GOT3 (cell line): Measurements from ENCODE around the gene RNASE8.
"Not testable (repeated sequence)": the region's sequence is repeated elsewhere in the genome, so short reads cannot be mapped to it uniquely, and the experiment has no call there.

Experiments
- DNase-seq: peaks from one replicate; lab custom pipeline; 2025; ENCODE audit warnings: mixed read lengths; lab: John Stamatoyannopoulos, UW

The RNASE8 gene

GRCh38 chr14:21057803-21058675 lies at the start of gene RNASE8:
Gene RNASE8 (plus strand): TSS chr14:21057822. CDS start chr14:21057893, 71 bp downstream.
- DNase-seq: no peak

- not testable (repeated sequence) for DNase-seq
These were observed 47.9 kb upstream of the RNASE8 start for GRCh38 chr14:21009721-21010120.

GRCh38 chr14:21011136-21011535 lies 46.5 kb upstream of the RNASE8 start:
- DNase-seq: no peak

GRCh38 chr14:21014761-21015190 lies 42.8 kb upstream of the RNASE8 start:
- DNase-seq: no peak

- no peak for DNase-seq
These were observed 42.3 kb upstream of the RNASE8 start for GRCh38 chr14:21015312-21015711.

GRCh38 chr14:21016413-21017190 lies 41.0 kb upstream of the RNASE8 start:
- DNase-seq: no peak

- DNase-seq: no peak
These were observed 39.9 kb upstream of the RNASE8 start for GRCh38 chr14:21017528-21018245.

DNA sequence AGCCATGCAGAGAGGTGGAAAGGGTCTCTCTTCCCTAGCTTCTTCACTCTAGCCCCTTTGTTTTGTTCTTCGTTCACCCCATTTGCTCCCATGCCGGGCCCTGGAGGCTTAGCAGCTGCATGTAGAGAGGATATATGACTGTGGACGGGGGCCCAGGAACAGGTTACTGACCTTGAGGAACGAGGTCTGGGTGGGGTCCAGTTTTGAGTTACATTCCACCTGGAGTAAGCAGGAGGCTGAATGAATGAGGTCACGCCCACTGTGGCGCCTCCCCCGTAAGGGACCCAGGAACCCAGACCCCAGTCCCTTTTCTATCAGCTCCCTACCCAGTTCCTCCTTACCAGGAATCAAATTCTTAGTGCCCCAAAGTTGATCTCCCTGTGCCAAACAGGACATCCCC lies 39.3 kb upstream of the RNASE8 start:
- no peak for DNase-seq

GRCh38 chr14:21018781-21019180 lies 38.8 kb upstream of the RNASE8 start:
- DNase-seq: no peak

GRCh38 chr14:21019366-21019765 lies 38.3 kb upstream of the RNASE8 start:
- no peak for DNase-seq

DNA sequence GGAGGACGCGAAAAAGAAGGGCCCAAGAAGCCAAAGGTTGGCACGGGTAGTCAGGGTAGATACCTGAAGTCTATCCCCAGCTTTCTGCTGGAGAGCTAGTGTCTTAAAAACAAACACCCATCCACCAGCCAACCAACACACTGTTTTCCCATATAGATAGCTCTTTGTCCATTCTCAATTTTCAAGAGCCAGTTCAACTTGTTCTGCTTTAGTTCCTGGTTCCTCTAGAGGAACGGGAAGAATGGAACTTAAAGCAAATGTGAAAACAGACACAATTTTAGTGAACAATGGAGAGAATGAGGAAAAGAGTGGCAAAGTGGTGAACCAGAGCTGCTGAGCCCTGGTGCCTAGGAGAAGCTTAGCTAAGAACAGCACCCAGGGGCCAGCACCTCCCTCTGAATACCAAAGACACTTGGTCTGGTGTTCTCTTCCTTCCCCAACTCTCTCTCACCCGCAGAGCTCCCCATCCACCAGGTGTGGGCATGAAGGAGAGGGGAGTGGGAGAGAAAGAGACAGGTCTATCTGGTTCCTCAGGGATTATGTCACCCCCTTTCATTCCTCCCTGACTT lies 36.6 kb upstream of the RNASE8 start:
- no peak for DNase-seq

- no peak for DNase-seq
These were observed 34.9 kb upstream of the RNASE8 start for GRCh38 chr14:21022686-21023085.

- no peak for DNase-seq
These were observed 34.4 kb upstream of the RNASE8 start for GRCh38 chr14:21023174-21023573.

- no peak for DNase-seq
These were observed 33.6 kb upstream of the RNASE8 start for GRCh38 chr14:21023817-21024584.

- DNase-seq: no peak
These were observed 32.8 kb upstream of the RNASE8 start, which contains the start of gene NDRG2 for GRCh38 chr14:21024585-21025370. Gene NDRG2 (minus strand): TSS chr14:21025061. CDS start chr14:21023315, 1,746 bp downstream.

DNA sequence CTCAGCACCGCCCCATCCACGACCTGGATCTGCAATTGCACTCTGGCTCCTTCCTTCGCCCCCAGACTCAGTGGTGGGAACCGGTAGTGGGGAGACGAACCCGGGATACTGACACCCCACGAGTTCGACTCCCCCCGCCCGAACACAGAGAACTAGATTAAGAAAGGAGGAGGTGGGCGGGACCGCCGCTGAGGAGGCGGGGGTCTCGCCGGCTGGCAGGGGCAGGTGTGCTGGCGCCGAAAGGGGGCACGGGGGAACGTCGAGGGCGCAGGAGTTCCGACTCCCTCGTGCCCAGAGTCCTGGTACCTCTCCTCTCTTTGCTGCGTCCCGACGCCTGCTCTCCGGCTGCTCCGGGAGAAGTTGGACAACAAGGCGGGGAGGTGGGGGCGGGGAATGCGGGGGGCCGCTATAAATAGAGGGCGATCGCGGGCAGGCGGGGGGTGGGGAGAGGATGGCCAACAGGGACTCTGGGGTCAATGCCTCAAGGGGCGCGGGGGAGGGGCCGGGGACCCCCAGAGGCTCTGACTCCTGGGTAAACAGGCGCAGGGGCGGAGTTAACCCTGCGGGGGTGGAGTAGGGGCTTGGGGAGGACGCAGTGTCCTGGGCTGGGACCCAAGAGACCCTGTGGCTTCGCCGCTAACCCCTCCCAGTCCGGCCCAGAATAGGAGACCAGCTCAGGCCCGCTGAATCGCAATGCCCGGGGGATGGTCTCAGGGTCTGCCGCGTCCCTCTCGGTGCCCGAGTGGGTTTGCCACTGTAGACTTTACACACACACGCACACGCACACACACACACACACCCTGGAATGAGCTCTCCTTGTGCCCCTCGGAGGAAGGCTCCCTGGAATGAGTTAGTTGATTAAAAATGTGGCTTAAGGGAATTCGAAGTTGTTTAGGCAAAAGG lies 32.0 kb upstream of the RNASE8 start:
- DNase-seq: no peak

GRCh38 chr14:21026274-21026987 lies 31.2 kb upstream of the RNASE8 start:
- no peak for DNase-seq

- no peak for DNase-seq
These were observed 30.7 kb upstream of the RNASE8 start for GRCh38 chr14:21026988-21027315.

DNA sequence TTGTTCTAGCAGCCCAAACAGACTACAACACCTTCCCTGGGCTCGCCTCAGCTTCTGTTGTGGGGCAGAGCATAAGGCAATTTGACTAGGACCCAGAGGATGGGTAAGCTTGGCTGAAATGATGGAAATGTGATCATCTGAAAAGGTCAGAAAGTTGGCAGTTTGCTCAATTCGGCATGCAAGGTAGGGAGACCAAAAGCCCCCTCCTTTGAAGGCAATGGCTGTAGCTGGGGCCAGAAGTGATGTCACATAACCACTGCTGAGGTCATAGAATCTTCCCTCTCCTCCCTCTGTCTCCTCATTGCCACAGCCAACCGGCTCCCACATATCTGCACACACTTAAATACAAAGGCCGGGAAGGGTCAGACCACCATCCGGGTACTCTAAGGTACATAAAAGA lies 27.7 kb upstream of the RNASE8 start, which contains the start of gene TPPP2:
Gene TPPP2, plus strand, starts transcription at position 301 of the 400 bp plus-strand sequence. CDS start 365 bp downstream, outside the sequence.
- no peak for DNase-seq
